RCC 7860 (cell line): ENCODE results near the gene TSHZ2.
"Not testable (repeated sequence)": the region's sequence is repeated elsewhere in the genome, so short reads cannot be mapped to it uniquely, and the experiment has no call there.

ENCODE experiments used
- DNase-seq: peaks from one replicate; pipeline ENCODE4 v3.0.0-alpha.2; 2015; ENCODE audit warnings: low spot score
- FAIRE-seq: peaks from 2 replicates; lab custom pipeline; 2012; peaks lifted over from hg19 to GRCh38; lab: Jason Lieb, UNC

The TSHZ2 gene

GRCh38 chr20:53402233-53403005, 430.3 kb downstream of the TSHZ2 start:
- no peak for FAIRE-seq

GRCh38 chr20:53403029-53403428, 430.9 kb downstream of the TSHZ2 start:
- FAIRE-seq (no peak), DNase-seq (no peak)

More at GRCh38 chr20:53402233-53403005, 430.3 kb downstream of the TSHZ2 start:
- no peak for DNase-seq

GRCh38 chr20:53405139-53405538, 433.0 kb downstream of the TSHZ2 start:
- DNase-seq (no peak), FAIRE-seq (no peak)

GRCh38 chr20:53406580-53406979, 434.4 kb downstream of the TSHZ2 start:
- DNase-seq (no peak), FAIRE-seq (no peak)

GRCh38 chr20:53408691-53409446, 436.7 kb downstream of the TSHZ2 start:
- FAIRE-seq, result no peak
- DNase-seq, result no peak

DNA sequence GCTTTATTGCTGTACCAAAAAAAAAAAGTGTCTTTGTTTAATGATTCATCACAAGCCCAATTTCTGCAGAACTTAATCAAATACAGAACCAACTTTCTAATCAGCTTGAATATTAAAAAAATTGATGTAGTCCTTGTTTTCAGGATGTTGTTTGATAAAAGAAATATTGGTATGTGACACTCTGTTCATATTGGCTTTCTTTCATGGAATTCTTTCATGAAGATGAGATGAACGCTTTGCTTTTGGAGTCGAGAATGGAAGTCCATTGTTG, 437.2 kb downstream of the TSHZ2 start:
- FAIRE-seq, result no peak
- DNase-seq, result no peak

DNA sequence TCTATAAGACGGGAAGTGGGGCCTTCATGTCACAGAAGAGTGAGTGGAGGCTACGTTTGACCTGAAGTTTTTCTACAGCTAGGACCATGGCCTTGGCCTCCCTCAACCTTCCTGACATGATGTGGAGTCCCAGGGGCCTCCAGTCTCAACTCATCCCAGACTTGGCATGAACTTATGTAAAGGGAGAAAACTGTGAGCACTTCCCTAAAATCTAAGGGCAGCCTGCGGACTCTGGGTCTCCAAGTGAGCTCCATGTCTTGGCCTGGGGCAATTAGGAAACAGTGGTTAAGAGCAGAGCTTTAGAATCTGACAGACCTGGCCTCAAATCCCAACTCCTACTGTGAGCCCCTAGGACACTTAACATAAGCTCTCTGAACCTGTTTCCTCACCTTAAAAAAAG, 439.0 kb downstream of the TSHZ2 start:
- no peak for DNase-seq
- no peak for FAIRE-seq

DNA sequence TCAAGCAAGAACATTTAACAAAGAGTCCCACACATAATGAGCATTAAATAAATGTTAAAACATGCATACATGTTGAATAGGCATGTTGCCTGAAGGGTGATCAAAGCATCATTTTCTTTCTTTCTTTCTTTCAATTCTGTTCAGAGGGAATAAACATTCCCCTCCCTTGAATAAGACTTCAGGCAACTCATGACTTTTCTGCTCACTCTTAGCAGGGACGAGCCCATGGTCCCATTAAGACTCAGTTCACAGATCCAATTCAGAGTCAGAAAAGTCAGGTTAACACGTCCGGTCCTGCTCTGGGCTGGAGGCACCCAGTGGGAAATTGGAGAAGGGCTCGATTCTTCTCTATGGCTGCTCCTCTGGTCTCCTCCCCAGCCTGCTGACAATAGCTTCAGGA, 439.7 kb downstream of the TSHZ2 start:
- DNase-seq, result no peak
- no peak for FAIRE-seq

GRCh38 chr20:53412577-53413185, 440.5 kb downstream of the TSHZ2 start:
- FAIRE-seq (no peak), DNase-seq (no peak)

DNA sequence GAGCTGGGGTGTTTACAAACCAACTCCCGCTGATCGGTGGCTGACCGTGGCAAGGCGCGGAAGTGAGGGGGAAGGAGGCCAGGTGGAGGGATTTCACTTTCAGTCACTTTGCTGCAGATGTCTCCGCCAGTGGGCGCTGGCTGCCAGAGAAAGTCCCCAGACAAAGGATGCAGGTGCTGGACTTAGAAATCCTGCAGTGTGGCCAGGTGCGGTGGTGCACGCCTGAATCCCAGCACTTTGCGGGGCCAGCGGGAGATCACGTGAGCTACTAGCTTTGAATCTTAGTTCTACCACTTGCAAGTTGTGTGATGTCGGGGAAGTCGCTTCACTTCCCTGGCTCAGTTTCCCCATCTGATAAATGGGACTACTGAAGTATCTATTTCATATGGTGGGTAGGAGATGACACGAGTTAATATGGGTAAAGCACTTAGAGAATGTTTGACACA, 441.1 kb downstream of the TSHZ2 start:
- FAIRE-seq, result no peak
- peak; percentile 25 for DNase-seq

DNA sequence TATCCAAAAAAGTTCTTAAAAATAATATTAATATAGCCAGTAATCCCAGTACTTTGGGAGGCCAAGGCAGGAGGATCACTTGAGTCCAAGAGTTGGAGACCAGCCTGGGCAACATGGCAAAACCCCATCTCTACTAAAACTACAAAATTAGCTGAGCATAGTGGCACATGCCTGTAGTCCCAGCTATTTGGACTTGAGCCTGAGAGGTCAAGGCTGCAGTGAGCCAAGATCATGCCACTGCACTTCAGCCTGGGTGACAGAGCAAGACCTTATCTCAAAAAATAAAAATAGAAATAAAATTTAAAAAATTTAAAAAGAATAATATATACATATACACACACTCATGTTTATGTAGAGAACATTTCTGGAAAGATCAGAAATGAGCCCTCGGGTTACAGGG, 441.7 kb downstream of the TSHZ2 start:
- FAIRE-seq, DNase-seq: not testable (repeated sequence)

DNA sequence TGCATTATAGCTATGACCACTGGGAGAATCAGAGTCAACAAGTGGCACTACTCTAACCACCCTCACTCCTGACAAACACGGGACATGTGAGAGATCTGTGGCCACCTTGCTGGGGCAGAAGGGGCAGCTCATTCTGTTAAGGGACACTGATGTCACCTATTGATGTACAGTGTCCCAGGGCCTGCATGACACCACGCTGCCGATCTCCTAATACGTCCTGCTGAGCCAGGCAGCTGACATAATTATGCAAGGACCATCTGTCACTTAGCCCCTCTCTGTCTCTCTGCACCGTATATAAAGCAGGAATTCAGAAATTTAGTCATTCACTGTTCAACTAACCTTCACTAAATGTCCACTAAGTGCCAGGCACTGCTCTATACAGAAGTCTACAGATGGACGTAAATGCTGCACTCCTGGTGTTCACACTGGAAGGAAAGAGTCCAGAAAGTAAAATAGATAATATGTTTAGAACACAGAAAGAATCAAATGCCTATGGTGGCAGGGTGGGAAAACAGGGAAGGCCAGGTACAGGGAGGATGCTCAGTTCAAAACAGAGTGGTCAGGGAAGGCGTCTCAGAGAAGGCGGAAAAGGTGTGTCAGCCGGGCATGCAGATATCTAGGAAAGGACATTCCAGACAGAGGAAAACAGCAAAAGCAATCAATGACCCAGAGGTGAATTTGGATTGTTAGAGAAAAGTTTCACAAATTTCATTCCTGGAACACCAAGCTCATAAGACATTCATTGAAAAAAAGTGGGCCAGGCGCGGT, 447.7 kb downstream of the TSHZ2 start:
- FAIRE-seq (no peak), DNase-seq (no peak)

GRCh38 chr20:53421343-53421742, 449.2 kb downstream of the TSHZ2 start:
- DNase-seq (no peak), FAIRE-seq (no peak)

DNA sequence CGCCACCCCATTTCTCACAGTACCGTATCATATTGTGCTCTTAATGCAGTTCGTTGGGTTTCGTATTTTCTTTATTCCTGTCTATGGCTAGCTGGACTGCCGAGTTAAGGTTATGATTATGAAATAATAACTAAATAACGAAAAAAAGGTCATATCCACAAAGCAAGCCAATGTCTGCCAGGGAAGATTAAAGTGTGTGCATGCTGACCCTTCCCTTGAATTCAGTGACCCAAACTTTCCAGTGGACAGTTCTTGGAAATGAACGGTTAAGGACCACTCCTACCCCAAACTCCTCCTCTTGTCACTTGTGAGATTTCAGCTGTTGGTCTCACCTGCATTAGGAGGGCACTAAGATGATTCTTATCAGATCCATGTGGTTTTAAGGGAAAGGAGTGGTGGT, 449.9 kb downstream of the TSHZ2 start:
- FAIRE-seq (no peak), DNase-seq (no peak)

DNA sequence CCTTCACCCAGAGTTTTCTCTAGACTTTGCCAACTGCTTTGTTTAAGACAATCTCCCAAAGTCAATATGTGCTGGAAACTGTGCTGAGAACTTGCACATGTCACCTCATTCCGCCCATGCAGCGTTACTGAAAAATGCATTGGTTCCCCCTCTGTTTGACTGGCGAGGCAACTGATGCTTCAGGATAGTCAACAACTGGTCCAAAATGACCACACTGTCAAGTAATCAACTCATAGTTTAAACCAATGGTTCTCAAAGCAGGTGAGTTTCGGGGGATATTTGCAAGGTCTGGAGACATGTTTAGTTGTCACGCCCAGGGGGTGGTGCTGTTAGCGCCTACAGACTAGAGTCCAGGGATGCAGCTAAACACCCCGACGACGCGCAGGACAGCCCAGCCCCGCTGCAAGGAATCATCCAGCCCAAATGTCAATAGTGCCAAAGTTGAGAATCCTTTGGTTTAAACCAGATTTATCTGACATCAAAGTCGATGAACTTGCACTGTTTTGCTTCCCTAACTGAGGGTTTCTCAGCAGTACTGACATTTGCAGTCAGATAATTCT, 451.5 kb downstream of the TSHZ2 start:
- FAIRE-seq, result no peak
- no peak for DNase-seq

DNA sequence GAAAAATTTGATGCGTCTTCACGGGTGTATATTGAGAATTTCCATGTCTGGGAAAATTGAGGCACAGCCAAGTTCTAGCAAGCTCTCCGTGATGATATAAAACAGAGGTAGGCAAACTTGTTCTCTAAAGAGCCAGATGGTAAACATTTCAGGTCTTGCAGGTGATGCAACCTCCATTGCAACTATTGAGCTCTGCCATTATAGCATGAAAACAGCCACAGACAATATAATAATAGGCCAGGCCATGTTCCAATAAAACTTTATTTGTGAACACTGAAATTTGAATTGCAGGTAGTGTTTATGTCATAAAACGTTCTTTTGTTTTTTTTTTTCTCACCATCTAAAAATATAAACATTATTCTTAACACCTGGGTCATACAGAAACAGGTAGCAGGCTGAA, 453.3 kb downstream of the TSHZ2 start:
- FAIRE-seq, result no peak
- DNase-seq, result no peak

DNA sequence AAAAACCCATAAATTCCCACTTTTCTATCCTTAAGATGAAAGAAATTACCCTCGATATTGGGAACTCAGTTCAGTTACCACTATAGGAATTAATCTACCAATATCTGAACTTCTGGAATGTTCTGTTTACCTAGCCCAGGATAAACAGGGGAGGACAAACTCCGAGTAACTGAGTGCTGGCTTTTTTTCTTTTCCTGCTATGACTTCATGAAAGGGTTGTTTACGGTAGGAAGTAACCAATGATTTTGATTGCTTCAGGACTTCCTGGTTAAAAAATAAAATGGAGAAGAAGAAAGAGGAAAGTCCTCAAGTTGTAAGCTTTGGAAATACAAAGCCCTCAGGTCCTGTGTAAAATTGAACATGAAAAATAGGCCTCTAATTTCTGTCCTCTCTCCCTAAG, 453.8 kb downstream of the TSHZ2 start:
- DNase-seq, result no peak

DNA sequence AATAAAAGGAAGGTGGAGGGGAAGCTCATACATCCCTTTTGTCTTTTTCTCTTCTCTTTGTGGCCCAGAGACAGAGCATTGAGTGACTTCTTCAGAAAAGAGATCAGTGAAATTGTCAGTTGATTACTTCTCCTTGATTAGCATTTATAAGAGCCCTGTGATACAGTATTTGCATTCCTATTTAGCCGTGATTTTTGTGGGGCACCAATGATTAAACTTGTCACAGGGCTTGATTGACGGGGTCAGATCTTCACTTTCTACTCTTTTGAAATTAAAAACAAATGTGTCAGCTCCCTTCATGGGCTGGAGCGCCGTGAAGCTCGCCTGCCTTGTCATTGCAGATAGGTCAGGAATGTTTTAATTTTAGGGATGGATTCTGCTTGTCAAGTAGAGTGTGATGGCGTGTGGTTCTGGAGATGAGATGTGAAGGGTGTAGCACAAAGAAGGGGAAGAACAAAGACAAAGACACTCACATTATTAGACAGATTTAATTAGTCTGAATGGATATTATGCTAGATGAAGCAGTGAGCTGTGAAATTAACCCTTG, 454.7 kb downstream of the TSHZ2 start:
- DNase-seq (no peak), FAIRE-seq (no peak)

More for the DNA sequence above, 453.8 kb downstream of the TSHZ2 start:
- no peak for FAIRE-seq

DNA sequence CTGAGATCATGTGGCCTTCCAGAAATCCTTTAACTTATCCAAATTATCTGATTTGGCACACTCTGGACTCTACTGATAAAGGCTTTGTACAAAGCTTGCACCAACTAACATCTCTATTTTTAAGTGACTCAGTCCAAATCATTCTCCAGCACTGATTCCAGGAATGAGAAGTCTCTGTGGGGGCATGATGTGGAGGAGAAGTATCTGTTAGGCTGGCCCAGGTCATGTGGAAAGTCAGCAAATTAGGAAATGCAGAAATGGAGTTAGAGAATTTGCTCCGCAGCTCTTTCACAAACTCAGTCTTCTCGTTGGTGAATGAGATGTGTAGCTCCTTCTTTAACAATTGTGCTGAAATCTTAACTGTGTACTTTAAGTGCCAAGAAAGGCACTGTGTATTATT, 455.8 kb downstream of the TSHZ2 start:
- FAIRE-seq, result no peak

DNA sequence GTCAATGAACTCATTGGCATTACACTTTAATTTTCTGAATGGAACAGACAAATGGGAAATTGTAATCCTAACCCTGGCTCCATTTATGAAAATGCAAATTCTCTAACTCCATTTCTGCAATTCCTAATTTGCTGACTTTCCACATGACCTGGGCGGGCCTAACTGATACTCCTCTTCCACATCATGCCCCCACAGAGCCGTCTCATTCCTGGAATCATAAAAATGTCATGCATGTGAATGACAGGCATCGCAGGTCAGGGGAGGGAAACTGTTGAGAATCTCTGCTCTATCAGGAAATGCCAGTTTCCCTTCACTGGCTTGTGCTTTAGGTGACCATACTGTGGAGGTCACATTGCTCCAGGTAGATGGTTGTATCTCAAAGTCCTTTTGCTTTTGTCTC, 456.4 kb downstream of the TSHZ2 start:
- FAIRE-seq, result no peak
- no peak for DNase-seq

More for the DNA sequence above, 455.8 kb downstream of the TSHZ2 start:
- no peak for DNase-seq

DNA sequence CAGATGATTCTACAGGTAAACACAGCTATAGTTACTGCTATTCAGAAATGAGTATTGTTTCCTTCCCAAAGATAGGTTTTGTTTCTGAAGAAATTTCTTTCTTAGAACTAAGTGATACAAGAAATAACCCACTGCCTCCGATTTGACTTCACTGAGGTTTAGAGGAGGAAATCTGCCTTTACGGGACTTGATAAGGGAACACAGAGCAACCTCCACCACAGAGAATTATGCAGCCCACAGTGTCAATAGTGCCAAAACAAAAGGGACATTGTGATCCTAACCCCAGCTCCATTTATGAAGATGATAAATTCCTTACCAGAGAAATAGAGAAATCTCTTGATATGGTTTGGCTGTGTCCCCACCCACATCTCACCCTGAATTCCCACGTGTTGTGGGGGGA, 456.8 kb downstream of the TSHZ2 start:
- no peak for FAIRE-seq
- no peak for DNase-seq
